HCT116 (cell line): ENCODE data around the gene SCG5. TPM values are rescaled to one million over a fixed set of nuclear protein-coding genes. Genes with fewer than 3 reads are reported as not detected.

ENCODE experiments used
- ATAC-seq: fragments of 200-7000 bp; cut with Tn5 transposase; 2 replicates; pipeline ENCODE4 v1.9.1; 2020; ENCODE audit warnings: mild to moderate bottlenecking, moderate library complexity
- BruUV-seq: library from RNA; stranded (reverse); fragments of 400-500 nt; replicated peaks from 2 replicates; lab custom pipeline; 2021; lab: Mats Ljungman, UMichigan
- CTCF ChIA-PET: fragments of 300-600 bp; sonication (Branson Sonifier 250); formaldehyde crosslinking; loops from one replicate; lab custom pipeline; 2021; ENCODE audit warnings: antibody characterized with exemption; lab: Charles Lee
- POLR2A ChIA-PET: fragments of 300-600, 350-600 bp; sonication (Branson Sonifier 250); formaldehyde crosslinking; loops from one replicate; lab custom pipeline; 2021; ENCODE audit warnings: antibody characterized with exemption; lab: Charles Lee
- RAD21 ChIA-PET, 2 experiments: fragments of 300-600 bp; sonication (Branson Sonifier 250); formaldehyde crosslinking; loops; one replicate each; lab custom pipeline; 2023; ENCODE audit warnings: low total read pairs in 2 of 2; ENCODE audit not compliant: uncharacterized antibody in 2 of 2, unreplicated experiment in 2 of 2, low non-redundant PET in 1 of 2; lab: Charles Lee
- DNase-seq: peaks from one replicate; pipeline ENCODE4 v3.0.0-alpha.2; 2010; ENCODE audit warnings: low read depth, low spot score
- H2AFZ ChIP-seq: fragments of 200-600 bp; shearing (Covaris generic), sonication (generic); 2 replicates; pipeline ENCODE4 v1.6.1; 2017; ENCODE audit warnings: low read depth, mixed run types, mixed read lengths, antibody characterized with exemption, low read length; ENCODE audit not compliant: poor library complexity, severe bottlenecking
- H3K27ac ChIP-seq: 2 replicates; pipeline ENCODE4 v1.5.1; 2012; ENCODE audit warnings: low read depth, low read length
- H3K27me3 ChIP-seq: fragments of 200-600 bp; sonication (generic); 2 replicates; pipeline ENCODE4 v1.6.1; 2016; ENCODE audit warnings: mixed run types, low read length, mixed read lengths; ENCODE audit not compliant: insufficient read depth
- H3K36me3 ChIP-seq, 2 experiments: fragments of 200-500 bp in 1 of 2; fragments of 200-600 bp in 1 of 2; sonication (Bioruptor generic) in 1 of 2; sonication (generic) in 1 of 2; 2 replicates each; pipeline versions ENCODE4 v1.5.1 to v1.6.1; 2014 to 2016; ENCODE audit warnings: low read length in 2 of 2, inconsistent platforms in 1 of 2, mixed read lengths in 1 of 2, mixed run types in 1 of 2; ENCODE audit not compliant: insufficient read depth in 2 of 2, control insufficient read depth in 1 of 2
- H3K4me1 ChIP-seq, 2 experiments: fragments of 200-600 bp in 1 of 2; sonication (generic) in 1 of 2; 2 replicates each; pipeline versions ENCODE4 v1.5.1 to v1.6.1; 2012 to 2017; ENCODE audit warnings: low read length in 2 of 2, inconsistent platforms in 1 of 2, mild to moderate bottlenecking in 1 of 2, mixed read lengths in 1 of 2, mixed run types in 1 of 2, moderate library complexity in 1 of 2; ENCODE audit not compliant: insufficient read depth in 2 of 2, control insufficient read depth in 1 of 2
- H3K4me2 ChIP-seq: fragments of 200-600 bp; sonication (generic); 2 replicates; pipeline ENCODE4 v1.6.1; 2017; ENCODE audit warnings: mixed run types, low read length, mixed read lengths
- H3K4me3 ChIP-seq, 2 experiments: fragments of 200-600 bp in 1 of 2; sonication (generic) in 1 of 2; replicated peaks in 1 of 2; 2 replicates each; pipeline ENCODE4 v1.5.1; 2011 to 2016; ENCODE audit warnings: low read length in 2 of 2, control low read depth in 1 of 2, low read depth in 1 of 2, mild to moderate bottlenecking in 1 of 2, mixed read lengths in 1 of 2, mixed run types in 1 of 2
- H3K79me2 ChIP-seq: fragments of 200-600 bp; sonication (generic); 2 replicates; pipeline ENCODE4 v1.6.1; 2017; ENCODE audit warnings: mild to moderate bottlenecking, mixed run types, low read length, moderate library complexity, mixed read lengths; ENCODE audit not compliant: insufficient read depth
- H3K9ac ChIP-seq: fragments of 200-600 bp; sonication (generic); 2 replicates; pipeline ENCODE4 v1.6.1; 2016; ENCODE audit warnings: low read length, mixed read lengths
- H3K9me2 ChIP-seq: fragments of 200-600 bp; sonication (generic), shearing (Covaris generic); 2 replicates; pipeline ENCODE4 v1.6.1; 2017; ENCODE audit warnings: mixed run types, mild to moderate bottlenecking, moderate library complexity; ENCODE audit not compliant: insufficient read depth
- H3K9me3 ChIP-seq, 2 experiments: fragments of 200-500 bp in 1 of 2; fragments of 200-600 bp in 1 of 2; sonication (Bioruptor generic) in 1 of 2; sonication (generic) in 1 of 2; 2 replicates each; pipeline ENCODE4 v1.6.1; 2014 to 2017; ENCODE audit warnings: low read length in 2 of 2, mixed read lengths in 2 of 2, inconsistent platforms in 1 of 2, low read depth in 1 of 2, mild to moderate bottlenecking in 1 of 2, mixed run types in 1 of 2, moderate library complexity in 1 of 2; ENCODE audit not compliant: control insufficient read depth in 1 of 2, insufficient read depth in 1 of 2
- H4K20me1 ChIP-seq: fragments of 200-600 bp; sonication (generic), shearing (Covaris generic); 2 replicates; pipeline ENCODE4 v1.6.1; 2017; ENCODE audit warnings: mixed run types, mild to moderate bottlenecking, moderate library complexity; ENCODE audit not compliant: insufficient read depth
- CBX3 ChIP-seq: IDR thresholded peaks from 2 replicates; pipeline ENCODE4 v1.6.1; 2012; ENCODE audit warnings: low read depth
- CEBPB ChIP-seq: IDR thresholded peaks from 2 replicates; pipeline ENCODE4 v1.6.1; 2012; ENCODE audit warnings: low read depth
- EGR1 ChIP-seq: IDR thresholded peaks from 2 replicates; pipeline ENCODE4 v1.6.1; 2012; ENCODE audit warnings: low read depth
- ELF1 ChIP-seq: IDR thresholded peaks from 2 replicates; pipeline ENCODE4 v1.6.1; 2012; ENCODE audit warnings: low read depth, borderline replicate concordance
- EZH2phosphoT487 ChIP-seq: fragments of 200-600 bp; IDR thresholded peaks from 2 replicates; pipeline ENCODE4 v1.6.1; 2018; ENCODE audit warnings: antibody characterized with exemption, borderline replicate concordance
- FOSL1 ChIP-seq: IDR thresholded peaks from 2 replicates; pipeline ENCODE4 v1.6.1; 2012; ENCODE audit warnings: low read depth
- JUND ChIP-seq: IDR thresholded peaks from 2 replicates; pipeline ENCODE4 v1.6.1; 2012
- POLR2A ChIP-seq: IDR thresholded peaks from 2 replicates; pipeline ENCODE4 v1.7.0; 2011; ENCODE audit warnings: borderline replicate concordance; ENCODE audit not compliant: insufficient read depth, insufficient read length; ENCODE audit errors: extremely low read depth
- POLR2AphosphoS5 ChIP-seq: IDR thresholded peaks from 2 replicates; pipeline ENCODE4 v1.6.1; 2011; ENCODE audit warnings: mild to moderate bottlenecking, low read depth, low read length, moderate library complexity
- RAD21 ChIP-seq: IDR thresholded peaks from 2 replicates; pipeline ENCODE4 v1.6.1; 2012; ENCODE audit warnings: low read depth, mild to moderate bottlenecking
- SP1 ChIP-seq: IDR thresholded peaks from 2 replicates; pipeline ENCODE4 v1.6.1; 2012; ENCODE audit warnings: low read depth
- SRF ChIP-seq: IDR thresholded peaks from 2 replicates; pipeline ENCODE4 v1.6.1; 2012; ENCODE audit warnings: low read depth
- TCF7L2 ChIP-seq: IDR thresholded peaks from 2 replicates; pipeline ENCODE4 v1.7.0; 2011; ENCODE audit warnings: borderline replicate concordance, inconsistent platforms; ENCODE audit not compliant: insufficient read depth, insufficient read length; ENCODE audit errors: extremely low read depth
- YY1 ChIP-seq: IDR thresholded peaks from 2 replicates; pipeline ENCODE4 v1.6.1; 2011; ENCODE audit warnings: low read length, low read depth, moderate library complexity, mild to moderate bottlenecking; ENCODE audit not compliant: insufficient replicate concordance; ENCODE audit errors: extremely low read depth
- ZNF274 ChIP-seq: fragments of 200-500 bp; sonication (Bioruptor generic); IDR thresholded peaks from 2 replicates; pipeline ENCODE4 v1.6.1; 2014; ENCODE audit warnings: mild to moderate bottlenecking, low read depth, low read length, inconsistent platforms
- intact Hi-C: fragments of 100-400 bp; cut with micrococcal nuclease; formaldehyde crosslinking; loops from 2 replicates; pipeline ENCODE4 v1.10.0; 2022
- total RNA-seq: library from RNA; stranded (reverse); gene quantifications from one replicate; pipeline ENCODE4 v1.2.1, GENCODE V29; 2021; ENCODE audit not compliant: unreplicated experiment
- TF ChIP-seq, protein P1 (sequence below), 3 experiments: fragments of 200-600 bp in 1 of 3; sonication (generic) in 1 of 3; IDR thresholded peaks in 2 of 3; conservative IDR thresholded peaks in 1 of 3; 2 replicates each; pipeline ENCODE4 v1.5.1; 2012 to 2017; ENCODE audit warnings: low read depth in 2 of 3, low read length in 2 of 3, antibody characterized with exemption in 1 of 3, borderline replicate concordance in 1 of 3, control low read depth in 1 of 3, mild to moderate bottlenecking in 1 of 3, mixed read lengths in 1 of 3, mixed run types in 1 of 3, moderate library complexity in 1 of 3; ENCODE audit not compliant: insufficient read depth in 1 of 3
- TF ChIP-seq, protein P2 (sequence below): IDR thresholded peaks from 2 replicates; pipeline ENCODE4 v1.6.1; 2011; ENCODE audit warnings: mild to moderate bottlenecking, low read length, moderate library complexity; ENCODE audit not compliant: insufficient replicate concordance; ENCODE audit errors: extremely low read depth
- TF ChIP-seq, protein P3 (sequence below): IDR thresholded peaks from 2 replicates; pipeline ENCODE4 v1.6.1; 2012; ENCODE audit warnings: low read depth
- TF ChIP-seq, protein P4 (sequence below): IDR thresholded peaks from 2 replicates; pipeline ENCODE4 v1.6.1; 2012

The SCG5 gene
- total RNA-seq, 1 experiment from 2014 or later = 1.7 TPM

DNA sequence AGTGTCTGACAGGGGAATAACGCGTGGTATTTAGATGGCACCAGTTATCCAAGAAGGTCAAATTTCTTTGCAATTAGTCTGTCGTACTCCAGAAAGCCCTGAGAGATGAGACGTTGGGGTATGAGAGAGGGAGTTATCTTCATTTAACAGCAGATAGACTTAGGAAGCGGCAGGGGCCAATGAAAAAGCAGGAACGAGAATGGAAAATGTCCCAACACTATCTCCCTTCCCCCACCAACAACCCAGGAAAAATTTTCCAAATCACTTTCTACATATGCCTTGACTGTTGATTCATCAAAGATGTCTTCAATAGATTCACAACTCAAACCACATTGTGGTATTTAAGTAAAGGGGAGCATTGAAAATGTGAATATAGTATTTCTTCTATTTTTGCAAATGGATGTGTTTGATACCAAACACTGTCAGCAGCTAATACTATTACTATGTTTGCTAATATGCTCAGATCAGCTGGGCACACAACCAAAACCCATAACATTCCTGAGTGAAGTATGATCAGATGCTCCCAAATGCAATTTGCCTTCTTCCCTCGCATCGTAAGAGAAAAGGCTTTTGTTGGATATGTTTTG lies 63.0 kb downstream of the SCG5 start:
- TF ChIP-seq YY1 (no peak), SP1 (no peak), CBX3 (no peak), POLR2AphosphoS5 (no peak), POLR2A (no peak), EZH2phosphoT487 (no peak), CEBPB (no peak), ZNF274 (no peak), RAD21 (no peak), FOSL1 (no peak), JUND (no peak), EGR1 (no peak), ELF1 (no peak), SRF (no peak), TCF7L2 (no peak)
- TF ChIP-seq, protein P1, sequence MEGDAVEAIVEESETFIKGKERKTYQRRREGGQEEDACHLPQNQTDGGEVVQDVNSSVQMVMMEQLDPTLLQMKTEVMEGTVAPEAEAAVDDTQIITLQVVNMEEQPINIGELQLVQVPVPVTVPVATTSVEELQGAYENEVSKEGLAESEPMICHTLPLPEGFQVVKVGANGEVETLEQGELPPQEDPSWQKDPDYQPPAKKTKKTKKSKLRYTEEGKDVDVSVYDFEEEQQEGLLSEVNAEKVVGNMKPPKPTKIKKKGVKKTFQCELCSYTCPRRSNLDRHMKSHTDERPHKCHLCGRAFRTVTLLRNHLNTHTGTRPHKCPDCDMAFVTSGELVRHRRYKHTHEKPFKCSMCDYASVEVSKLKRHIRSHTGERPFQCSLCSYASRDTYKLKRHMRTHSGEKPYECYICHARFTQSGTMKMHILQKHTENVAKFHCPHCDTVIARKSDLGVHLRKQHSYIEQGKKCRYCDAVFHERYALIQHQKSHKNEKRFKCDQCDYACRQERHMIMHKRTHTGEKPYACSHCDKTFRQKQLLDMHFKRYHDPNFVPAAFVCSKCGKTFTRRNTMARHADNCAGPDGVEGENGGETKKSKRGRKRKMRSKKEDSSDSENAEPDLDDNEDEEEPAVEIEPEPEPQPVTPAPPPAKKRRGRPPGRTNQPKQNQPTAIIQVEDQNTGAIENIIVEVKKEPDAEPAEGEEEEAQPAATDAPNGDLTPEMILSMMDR (IDR thresholded peaks at IDR 0.05 in 2 of 3, conservative IDR thresholded peaks at IDR 0.05 in 1 of 3; ENCODE audit: borderline replicate concordance in 1 of 3, insufficient read depth in 1 of 3, low read depth in 2 of 3, low read length in 2 of 3) = no peak
- TF ChIP-seq, protein P2, sequence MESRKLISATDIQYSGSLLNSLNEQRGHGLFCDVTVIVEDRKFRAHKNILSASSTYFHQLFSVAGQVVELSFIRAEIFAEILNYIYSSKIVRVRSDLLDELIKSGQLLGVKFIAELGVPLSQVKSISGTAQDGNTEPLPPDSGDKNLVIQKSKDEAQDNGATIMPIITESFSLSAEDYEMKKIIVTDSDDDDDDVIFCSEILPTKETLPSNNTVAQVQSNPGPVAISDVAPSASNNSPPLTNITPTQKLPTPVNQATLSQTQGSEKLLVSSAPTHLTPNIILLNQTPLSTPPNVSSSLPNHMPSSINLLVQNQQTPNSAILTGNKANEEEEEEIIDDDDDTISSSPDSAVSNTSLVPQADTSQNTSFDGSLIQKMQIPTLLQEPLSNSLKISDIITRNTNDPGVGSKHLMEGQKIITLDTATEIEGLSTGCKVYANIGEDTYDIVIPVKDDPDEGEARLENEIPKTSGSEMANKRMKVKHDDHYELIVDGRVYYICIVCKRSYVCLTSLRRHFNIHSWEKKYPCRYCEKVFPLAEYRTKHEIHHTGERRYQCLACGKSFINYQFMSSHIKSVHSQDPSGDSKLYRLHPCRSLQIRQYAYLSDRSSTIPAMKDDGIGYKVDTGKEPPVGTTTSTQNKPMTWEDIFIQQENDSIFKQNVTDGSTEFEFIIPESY = no peak
- TF ChIP-seq, protein P3, sequence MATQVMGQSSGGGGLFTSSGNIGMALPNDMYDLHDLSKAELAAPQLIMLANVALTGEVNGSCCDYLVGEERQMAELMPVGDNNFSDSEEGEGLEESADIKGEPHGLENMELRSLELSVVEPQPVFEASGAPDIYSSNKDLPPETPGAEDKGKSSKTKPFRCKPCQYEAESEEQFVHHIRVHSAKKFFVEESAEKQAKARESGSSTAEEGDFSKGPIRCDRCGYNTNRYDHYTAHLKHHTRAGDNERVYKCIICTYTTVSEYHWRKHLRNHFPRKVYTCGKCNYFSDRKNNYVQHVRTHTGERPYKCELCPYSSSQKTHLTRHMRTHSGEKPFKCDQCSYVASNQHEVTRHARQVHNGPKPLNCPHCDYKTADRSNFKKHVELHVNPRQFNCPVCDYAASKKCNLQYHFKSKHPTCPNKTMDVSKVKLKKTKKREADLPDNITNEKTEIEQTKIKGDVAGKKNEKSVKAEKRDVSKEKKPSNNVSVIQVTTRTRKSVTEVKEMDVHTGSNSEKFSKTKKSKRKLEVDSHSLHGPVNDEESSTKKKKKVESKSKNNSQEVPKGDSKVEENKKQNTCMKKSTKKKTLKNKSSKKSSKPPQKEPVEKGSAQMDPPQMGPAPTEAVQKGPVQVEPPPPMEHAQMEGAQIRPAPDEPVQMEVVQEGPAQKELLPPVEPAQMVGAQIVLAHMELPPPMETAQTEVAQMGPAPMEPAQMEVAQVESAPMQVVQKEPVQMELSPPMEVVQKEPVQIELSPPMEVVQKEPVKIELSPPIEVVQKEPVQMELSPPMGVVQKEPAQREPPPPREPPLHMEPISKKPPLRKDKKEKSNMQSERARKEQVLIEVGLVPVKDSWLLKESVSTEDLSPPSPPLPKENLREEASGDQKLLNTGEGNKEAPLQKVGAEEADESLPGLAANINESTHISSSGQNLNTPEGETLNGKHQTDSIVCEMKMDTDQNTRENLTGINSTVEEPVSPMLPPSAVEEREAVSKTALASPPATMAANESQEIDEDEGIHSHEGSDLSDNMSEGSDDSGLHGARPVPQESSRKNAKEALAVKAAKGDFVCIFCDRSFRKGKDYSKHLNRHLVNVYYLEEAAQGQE = no peak
- TF ChIP-seq, protein P4, sequence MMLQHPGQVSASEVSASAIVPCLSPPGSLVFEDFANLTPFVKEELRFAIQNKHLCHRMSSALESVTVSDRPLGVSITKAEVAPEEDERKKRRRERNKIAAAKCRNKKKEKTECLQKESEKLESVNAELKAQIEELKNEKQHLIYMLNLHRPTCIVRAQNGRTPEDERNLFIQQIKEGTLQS = no peak
- Histone ChIP-seq H3K4me3 (no peak overlapping the region), H3K4me2 (no peak overlapping the region), H3K9me3 (no peaks in the 10 kb centered on the region), H3K9ac (no peak overlapping the region), H3K27ac (no peak overlapping the region), H3K79me2 (no peaks in the 10 kb centered on the region), H2AFZ (no peak overlapping the region), H3K9me2 (no peaks in the 10 kb centered on the region), H4K20me1 (no peaks in the 10 kb centered on the region), H3K4me1 (peaks cover 0 to 8% of the 10 kb centered on the region in 2 experiments; a peak in 3 of 4 replicates), H3K27me3 (no peaks in the 10 kb centered on the region), H3K36me3 (no peaks in the 10 kb centered on the region)
- ChIA-PET RAD21 (no interaction called here), CTCF (no interaction called here), POLR2A (no interaction called here)
- intact Hi-C loops = no loop called here
- BruUV-seq = no TSS peak
- DNase-seq (no peak), ATAC-seq (no peak)
